Nucleus accumbens (tissue), 56 donors: ENCODE data around the gene ATP1A2.
A peak's percentile ranks its signal among the peaks of the same experiment; 100 is the strongest.

Experiments
- DNase-seq, 56 donors: peaks; one replicate each; lab custom pipeline; 2025; lab: John Stamatoyannopoulos, UW

The ATP1A2 gene

GRCh38 chr1:160083968-160084770, 31.4 kb upstream of the ATP1A2 start:
- peak in 30 of 56 donors; percentile 15 to 71 (median 38) for DNase-seq

DNA sequence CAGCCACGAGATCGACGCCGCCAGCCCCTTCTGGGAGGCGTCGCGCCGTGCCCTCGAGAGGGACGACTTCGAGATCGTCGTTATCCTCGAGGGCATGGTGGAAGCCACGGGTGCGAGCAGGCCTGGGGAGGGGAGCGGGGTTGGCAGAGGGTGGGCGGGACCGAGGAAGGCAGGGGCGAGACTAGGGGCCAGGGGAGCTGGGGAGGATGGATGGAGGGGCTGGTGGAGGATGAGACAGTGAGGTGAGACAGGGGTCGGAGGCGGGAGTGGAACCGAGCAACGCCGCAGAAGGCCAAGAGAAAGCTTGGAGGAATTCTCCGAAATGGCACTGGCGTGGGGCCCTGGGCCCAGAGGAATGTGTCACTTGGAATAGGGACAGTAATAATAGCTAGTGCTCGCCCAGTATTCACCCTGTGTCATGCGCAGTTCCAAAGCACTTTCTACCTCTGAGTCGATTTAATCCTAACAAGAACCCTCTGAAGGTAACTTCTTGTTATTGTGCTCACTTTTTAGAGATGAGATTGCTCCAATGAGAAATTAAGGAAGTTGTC, 30.7 kb upstream of the ATP1A2 start:
- DNase-seq: no peak

DNA sequence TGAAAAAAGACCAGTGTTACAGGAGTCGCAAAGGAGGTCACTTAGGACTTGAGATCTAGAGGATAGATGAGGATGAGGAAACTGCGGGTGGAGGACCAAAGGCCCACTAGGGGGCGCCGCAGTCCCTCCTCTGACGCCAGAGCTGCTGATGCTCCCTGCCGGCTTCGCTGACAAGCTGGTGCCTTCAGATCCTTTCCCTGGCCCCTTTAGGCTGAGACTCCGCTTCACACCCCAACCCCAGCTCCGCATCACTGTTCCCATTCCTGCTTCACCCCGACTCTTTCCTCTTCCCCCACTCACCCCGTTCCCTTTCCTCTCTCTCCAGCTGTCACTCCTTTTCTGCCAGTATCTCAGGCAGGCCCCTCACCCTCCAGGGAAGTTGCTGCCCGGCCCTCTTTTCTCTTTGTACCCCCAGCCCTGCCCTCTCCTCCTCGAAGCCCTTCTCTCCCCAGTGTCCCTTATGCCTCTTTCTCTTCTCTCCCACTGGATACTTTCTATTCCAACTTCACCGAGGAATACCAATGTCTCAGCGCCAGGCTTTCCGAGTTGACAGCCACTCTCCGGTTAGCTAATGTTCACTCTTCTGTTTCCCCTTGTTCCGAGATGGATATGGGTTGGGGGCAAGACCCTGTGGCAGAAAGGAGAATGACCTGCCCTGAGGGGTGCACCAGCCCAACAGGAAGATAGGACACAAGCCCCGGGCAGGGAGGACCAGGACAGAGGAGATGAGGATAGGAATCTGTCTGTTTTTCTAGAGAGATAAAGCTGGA, 29.7 kb upstream of the ATP1A2 start:
- peak in 54 of 56 donors; percentile 26 to 95 (median 79) for DNase-seq

DNA sequence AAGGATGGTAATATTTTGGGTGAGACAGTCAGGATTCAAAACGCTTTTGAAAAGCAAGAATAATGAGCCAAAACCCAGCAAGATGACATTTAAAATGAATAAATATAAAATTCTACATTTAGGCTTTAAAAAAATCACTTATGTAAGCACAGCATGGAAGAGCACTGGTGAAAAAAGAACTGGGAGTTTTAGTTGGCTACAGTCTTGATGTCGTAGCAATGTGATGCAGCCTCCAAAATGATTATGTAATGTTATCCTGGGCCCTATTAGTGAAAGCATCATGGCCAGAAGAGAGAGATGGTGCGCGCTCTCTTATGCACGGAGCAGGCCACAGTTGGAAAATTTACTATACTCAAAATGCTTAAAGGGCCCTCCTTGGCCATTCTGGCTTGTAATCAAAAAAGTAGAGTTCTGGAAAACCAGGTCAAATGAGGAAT, 29.1 kb upstream of the ATP1A2 start:
- peak in 3 of 56 donors; percentile 19 to 36 (median 28) for DNase-seq

GRCh38 chr1:160087118-160087662, 28.4 kb upstream of the ATP1A2 start:
- no peak for DNase-seq

- no peak for DNase-seq
Observed at GRCh38 chr1:160089883-160090282, 25.7 kb upstream of the ATP1A2 start.

DNA sequence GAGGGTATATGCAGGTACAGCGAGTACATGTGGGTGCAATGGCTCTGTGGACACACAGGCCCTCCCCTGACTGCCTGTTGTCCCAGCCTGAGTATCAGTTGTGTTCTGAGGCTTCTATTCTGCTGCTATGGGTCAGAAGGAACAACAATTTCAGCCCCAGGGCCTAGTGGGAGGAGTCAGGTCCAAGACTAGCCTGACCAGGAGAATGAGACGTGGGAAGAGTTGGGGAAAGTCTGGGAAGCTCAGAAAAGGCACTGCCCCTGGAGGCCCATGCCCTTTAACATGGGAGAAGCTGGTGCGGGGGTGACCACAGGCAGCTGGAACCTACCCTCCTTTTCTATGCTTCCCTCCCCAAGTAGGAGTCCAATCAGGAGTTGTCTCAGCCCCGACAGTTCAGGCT, 24.8 kb upstream of the ATP1A2 start:
- DNase-seq: no peak

- DNase-seq: no peak
Observed at GRCh38 chr1:160091666-160092223, 23.8 kb upstream of the ATP1A2 start.

GRCh38 chr1:160092366-160093068, 23.0 kb upstream of the ATP1A2 start:
- peak in 32 of 56 donors; percentile 24 to 80 (median 45) for DNase-seq

DNA sequence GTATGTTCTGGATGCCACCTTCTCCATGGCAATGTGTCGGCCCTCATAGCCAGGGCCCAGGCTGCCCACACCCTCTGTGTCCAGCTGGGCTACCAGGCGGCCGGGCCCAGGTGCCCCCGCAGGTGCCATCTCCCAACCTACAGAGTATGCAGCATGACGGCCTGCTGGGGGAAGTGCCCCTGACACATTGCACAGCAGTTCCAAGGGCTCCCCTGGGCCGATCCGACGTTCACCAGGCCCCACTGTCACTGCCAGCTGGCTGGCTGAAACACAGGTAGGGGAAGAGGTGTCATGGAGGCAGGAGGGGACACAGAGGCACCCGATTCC, 22.5 kb upstream of the ATP1A2 start:
- DNase-seq: peak in 1 of 56 donors; percentile 24

- DNase-seq: peak in 2 of 56 donors; percentile 11 to 20
Observed at GRCh38 chr1:160093624-160094290, 21.8 kb upstream of the ATP1A2 start.

DNA sequence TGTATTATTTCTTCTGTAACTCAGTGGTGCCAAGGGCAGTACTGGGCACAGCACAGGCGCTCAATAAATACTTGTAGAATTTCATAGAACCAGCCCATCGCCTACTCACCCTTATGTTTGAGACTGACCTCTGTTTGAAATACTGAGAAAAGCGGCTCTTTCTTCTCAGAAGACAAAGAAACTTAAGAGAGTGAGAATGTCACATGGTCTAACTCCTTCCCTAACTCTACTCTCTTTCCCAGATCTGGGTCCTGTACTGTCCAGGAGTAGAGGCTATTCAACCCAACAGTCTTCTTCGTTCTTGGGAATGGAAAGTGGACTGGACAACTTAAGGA, 21.3 kb upstream of the ATP1A2 start:
- DNase-seq: no peak

GRCh38 chr1:160094806-160095205, 20.8 kb upstream of the ATP1A2 start:
- no peak for DNase-seq

DNA sequence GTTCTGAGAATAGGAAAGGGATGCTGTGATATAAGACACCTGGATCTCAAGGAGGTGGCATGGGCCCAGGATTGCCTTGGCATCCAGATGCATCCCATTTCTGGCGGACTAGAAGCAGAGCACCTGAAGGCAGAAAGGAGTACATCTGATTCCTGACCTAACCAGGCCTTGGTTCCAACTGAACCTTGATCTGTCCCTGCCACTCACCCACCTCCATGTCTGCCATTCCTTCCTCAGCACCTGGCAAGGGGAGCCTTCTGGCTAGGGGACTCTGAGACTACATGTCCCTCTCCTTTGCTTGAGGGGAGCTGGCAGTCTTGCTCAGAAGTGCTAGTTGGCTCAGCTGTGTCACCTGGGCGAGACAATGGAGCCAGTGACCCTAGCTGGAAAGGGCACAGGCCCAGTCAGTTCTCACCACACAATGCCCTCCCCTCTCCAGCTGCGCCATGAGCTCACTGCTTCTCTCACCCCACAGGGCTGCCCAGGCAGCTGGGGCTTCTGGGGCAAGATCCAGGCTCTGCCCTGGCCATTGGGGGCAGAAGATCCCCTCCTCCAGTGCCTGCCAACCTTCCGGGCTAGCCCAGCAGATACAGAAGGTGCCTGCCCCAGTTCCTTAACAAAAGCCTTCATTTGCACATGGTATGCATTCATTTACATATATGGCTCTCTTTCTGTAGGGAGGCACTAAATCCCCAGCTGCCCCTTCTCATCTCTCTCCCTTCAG, 20.0 kb upstream of the ATP1A2 start:
- DNase-seq: peak in 53 of 56 donors; percentile 14 to 94 (median 79)

DNA sequence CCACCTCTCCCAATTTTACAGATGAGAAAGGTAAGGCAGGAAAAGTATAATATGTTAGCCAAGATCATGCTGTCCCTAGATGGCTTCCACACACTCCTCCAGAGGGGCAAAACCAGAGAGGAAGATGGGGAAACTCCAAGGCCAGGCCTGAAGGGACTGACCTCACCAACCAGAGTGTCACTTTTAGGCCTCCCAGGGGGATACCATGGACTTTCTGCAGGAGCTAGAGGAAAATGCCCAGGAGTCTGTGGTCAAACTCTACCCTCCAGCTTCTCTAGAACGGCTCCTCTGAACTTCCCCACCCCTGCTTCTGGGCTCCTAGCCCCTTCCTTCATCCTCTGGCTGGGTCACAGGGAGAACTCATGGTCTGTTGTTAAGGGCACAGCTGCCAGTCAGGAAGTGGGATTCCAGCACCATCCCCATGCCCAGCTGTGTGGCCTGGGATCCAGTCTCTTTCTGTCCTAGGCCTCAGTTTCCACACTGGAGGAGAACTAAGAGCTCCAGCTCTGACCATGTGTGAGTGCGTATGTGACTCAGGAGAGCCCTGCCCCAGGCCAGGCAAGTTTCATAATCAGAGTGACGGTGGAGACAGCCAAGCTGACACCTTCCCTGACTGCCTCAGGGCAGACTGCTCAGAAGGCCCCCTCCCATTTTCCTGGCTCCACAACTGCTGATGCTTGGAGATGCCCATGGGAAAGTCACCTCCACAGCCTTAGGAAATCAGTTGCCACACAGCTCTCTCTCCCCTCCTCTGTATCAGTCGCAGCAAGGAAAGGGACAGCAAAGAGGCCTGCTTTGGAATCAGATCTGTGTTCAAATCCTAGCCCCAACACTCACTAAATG, 19.1 kb upstream of the ATP1A2 start:
- DNase-seq: peak in 8 of 56 donors; percentile 26 to 49 (median 36)

DNA sequence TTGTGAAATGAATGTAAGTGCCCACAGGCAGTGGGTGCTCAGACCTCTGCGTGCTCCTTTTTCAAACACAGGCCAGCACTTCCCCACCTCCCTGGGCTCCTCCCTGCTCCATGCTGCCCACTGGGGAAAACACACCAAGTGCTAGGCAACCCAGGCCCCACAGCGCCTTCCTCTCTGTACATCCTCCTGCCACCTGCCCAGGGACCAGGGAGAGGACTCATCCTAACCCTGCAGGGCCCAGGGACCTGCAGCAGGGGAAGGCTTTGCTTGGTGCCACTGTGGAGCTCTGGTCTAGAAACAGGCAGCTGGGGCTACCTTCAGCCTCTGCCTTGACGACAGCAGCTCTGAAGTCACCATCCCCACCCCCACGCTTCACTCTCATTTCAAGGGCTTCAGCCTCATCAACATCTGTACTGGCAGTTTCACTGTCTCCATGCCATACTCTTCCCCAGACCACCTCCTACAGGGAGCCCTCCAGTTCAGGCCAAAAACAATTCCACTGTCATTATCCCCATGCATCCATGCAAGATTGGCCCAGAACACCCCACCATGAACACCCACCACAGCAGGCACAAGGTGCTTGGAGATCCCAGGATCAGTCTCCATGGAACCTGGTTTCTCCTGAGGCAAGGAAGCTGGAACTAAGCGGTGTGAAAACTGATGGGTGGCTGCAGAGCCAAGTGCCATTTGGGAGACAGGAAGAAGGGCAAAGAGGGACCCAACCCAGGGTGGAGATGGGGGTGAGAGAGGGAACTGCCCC, 18.2 kb upstream of the ATP1A2 start:
- DNase-seq: peak in 16 of 56 donors; percentile 33 to 73 (median 54)
